Activated CD4-positive, alpha-beta T cell treated with anti-CD3 and anti-CD28 coated beads, Interleukin-2, amount 50 U/mL, for 48 hours (primary cell): ENCODE measurements around the gene LMOD3.

Source experiments
- DNase-seq, 2 experiments: peaks; one replicate each; pipeline ENCODE4 v3.0.0-alpha.2; 2020

The LMOD3 gene

DNA sequence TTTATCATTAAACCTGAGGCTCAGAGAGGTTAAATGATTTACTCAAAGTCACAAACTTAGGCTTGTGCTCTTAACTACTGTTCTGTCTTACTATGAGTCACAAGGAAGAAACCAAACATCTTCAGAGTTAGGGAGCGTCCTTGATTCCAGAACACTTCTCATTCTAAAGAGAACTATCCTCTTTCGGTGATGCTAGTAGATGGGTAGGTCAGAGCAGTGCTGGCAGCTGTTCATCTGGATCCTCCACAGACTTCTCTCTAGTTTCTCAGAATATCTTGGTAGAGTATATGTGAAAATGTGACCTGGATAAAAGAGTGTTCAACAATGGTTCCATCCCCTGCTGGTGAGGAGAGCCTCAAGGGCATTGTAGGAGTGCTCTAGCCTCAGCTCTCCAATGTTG is 34.3 kb downstream of the LMOD3 start:
- no peak for DNase-seq

DNA sequence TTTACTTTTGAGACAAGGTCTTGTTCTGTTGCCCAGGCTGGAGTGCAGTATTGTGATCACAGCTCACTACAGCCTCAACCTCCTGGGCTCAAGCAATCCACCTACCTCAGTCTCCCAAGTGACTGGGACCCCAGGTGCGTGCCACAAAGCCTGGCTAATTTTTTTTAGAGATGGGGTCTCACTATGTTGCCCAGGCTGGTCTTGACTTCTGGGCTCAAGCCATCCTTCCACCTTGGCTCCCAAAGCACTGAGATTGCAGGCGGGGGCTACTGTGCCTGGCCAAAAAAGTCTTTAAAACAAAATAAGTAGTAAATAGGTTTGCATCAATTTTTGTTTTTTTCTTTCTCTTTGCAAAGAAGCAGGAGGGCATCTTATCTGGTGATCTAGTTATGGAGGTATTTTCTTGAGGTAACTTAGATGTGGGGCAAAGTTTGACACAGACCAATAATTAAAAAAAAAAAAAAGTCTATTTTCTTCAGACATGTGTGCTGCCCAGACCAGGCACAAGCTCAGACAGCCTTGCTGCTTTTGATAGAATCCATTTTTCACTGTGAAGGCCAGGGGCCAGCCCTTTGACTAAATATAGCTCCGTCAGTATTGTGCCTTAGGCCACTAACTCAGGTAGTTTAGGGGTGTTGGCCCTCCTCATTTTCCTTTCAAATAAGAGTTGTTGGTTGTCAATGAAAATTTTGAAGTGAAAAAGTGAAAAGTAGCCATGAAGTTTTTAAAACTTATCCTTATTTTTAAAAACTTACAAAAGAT is 35.2 kb downstream of the LMOD3 start:
- no peak for DNase-seq

DNA sequence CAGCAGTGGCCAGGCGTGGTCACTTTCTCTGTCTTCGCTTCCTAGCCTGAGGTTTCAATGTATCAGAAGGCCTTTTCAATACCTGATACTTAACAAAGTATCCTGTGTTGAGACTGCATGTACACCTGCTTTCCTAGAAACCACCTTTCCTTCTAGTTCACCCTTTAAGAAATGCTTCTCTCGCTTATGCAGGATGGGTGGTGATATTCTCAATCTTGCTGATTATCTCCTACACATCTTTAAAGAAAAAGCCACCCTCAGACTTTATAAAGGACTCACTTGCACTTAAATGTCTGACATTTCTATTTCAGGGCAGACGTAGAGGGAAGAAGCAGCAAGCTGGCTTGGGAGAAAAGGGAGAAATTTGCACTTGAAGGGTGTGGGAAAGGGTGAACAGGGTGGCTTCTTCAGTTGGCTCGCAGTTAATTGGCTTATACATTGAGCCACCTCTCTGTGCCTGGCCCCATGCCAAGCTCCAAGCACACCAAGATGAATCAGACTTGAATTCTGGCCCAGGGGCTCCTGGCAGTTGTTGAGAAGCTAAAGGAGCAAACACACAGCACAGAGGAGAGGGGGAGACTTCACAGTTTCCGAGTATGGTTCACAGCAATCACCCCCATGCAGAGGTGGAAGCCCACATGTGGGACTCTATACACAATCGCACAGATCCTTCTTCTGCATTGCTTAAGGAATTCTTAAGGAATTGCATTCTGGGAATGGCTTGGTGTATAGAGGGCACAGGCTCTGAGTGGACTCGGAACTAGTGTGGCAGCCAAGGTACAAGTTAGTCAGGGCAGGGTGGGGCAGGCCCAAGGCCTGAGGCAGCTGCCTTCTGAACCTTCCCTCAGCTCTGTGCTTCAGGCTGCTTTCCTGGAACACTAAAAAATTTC is 36.3 kb downstream of the LMOD3 start:
- peak; percentile 84 to 87 for DNase-seq

DNA sequence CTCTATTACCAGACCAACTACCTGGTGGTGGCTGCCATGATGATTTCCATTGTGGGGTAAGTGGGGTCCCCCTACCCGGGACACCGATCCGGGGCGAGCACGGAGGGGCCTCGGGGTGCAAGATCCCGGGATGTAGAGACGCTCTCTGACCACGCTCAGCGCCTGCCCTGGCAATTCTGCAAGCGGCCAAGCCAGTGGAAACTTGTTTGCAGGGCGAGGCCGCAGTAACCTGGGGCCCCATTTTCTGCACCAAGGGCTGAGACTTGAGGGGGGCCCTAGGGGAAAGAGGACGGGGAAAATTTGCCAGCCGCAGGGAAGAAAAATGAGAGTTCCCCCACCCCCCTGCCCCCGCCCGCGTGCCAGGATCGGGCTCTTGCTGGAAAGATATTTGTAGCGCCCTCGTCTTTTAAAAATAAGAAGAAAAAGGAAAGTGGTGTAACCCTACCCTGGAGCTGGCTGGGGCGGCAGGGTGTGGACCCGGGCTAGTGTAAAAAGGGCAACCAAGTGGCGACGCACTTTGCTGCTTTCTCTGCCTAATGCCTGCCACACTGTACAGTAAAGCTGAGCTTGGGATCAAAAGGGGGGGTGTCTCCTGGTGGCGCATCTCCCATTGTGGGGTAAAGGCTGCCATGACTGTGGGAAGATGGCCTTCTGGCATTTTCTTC is 37.1 kb downstream of the LMOD3 start:
- no peak for DNase-seq

DNA sequence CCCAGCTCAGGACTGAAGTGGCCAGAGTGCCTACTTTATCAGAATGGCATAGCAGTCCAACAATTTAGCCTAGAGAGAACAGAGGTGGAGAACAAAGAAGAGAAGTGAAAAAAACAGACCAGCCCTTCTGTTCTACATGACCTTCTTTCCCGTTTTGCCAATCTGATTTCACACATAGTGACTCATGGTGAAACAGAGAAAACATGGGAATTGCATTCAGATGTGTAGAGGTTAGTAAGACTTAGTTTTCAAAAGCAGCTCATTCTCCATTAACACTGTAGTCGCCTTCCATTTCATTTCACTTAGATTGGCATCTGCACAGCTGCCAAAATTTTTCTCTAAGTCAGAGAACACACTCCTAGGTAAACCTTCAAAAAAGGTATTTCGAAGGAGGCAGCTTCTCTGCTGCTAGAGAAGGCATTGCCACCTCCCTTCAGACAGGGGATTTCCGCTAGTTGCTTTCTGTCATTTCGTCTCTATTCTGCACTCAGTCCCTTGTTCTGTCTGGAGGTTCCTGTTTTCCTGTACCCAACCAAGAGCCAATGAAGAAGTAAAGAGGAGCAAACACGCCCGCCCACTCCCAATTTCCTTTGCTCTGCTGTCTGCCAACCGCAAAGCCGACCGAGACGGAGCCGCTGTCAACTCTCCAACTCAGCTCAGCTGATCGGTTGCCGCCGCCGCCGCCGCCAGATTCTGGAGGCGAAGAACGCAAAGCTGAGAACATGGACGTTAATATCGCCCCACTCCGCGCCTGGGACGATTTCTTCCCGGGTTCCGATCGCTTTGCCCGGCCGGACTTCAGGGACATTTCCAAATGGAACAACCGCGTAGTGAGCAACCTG is 37.8 kb downstream of the LMOD3 start, which contains the start of gene ARL6IP5:
ARL6IP5 (plus strand) TSS at position 612 of the 842 bp plus-strand sequence; CDS start at position 723, 111 bp downstream.
- peak; percentile 89 to 92 for DNase-seq

DNA sequence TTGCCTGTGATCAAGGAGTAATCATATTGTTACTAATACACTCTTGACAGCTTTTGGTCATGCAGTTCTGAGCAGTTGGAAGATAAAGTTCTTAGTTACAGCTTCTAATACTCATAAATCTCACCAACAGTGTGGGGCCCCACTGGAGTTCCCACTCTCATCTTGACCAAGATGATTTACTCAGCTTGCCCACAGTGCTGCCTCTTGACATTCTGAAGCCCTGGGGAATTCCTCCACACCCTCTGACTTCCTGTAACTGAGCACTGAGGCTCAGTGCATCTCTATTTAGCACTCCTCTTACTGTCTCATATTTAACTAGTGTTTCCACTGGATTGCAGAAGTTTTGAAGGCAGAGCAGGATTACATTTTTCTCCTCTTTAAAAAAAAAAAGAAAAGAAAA is 39.6 kb downstream of the LMOD3 start:
- DNase-seq: peak; percentile 70 to 82

DNA sequence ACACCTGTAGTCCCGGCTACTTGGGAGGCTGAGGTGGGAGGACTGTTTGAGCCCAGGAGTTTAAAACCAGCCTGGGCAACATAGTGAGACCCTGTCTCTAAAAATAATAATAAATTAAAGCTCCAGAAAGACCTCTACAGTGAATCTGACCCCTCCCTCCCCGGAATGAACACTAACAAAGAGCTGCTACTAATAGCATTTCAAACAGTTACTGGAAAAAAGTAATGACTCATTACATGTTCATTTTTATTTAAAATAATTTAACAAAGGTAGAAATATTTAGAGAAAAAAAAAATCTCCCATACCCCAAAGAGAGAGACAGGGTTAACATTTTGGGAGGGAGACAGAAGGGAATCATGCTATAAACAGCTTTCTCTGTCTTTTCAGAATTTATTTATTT is 40.0 kb downstream of the LMOD3 start:
- no peak for DNase-seq

DNA sequence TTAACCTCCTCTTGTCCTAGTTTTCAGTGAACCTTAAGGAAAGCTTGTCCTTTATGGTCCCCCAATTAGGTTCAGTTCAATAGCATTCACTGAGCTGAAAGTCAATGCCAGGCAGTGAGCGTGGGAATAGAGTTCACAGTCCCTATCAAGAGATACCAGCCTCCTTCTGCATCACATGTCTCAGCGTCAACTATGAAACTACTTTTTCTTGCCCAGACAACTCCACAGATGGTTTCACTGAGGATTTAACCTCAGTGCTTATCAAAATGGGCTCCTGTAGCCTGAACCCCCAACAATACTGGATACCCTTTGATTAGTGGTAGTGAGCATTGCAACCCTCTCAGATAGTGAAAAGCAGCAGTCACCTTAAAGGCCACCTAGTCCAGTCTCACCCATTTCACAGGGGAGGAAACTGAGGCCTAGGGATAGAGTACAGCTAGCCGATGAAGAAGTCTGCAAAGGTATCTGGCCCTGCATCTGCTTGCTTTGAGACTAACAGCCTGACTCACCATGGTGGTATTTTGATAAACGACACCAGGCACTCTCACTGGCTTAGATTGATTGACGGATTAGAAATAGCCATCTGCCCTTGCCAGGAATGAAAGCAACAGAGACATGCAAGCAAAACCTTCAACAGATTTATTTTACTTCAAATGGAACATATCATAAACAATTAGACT is 40.7 kb downstream of the LMOD3 start:
- DNase-seq: no peak

DNA sequence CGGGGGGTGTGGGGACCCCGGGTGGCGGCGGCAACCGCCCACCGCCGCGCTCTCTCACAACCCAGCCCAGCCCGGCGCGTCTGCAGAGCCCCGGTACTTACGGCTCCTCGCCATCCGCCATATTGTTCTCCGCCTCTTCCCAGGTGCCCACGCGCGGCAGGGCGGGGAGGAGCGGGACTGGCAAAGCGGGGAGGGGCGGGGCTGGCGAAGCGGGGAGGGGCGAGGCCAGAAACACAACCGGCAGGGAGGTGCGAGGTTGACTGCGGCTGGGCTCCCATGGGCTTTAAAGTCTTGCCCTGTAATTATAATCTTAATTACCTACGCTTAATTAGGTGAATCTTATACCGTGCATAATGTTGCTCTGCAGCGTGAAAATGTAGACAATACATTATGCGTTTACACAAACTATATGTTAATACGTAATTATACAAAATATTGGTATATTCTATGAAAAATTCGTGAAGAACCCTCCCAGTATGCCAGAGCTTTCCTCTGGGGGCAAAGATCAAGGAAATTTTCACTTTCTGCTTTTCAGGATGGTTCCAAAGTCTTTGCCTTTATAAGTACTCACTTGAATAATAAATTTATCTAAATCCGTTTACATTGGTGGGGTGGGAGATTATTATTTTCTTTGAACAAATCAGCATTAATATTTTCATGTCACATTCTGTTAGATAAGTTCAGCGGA is 42.0 kb downstream of the LMOD3 start, which contains the start of gene UBA3:
UBA3 (minus strand) TSS at position 133 of the 688 bp plus-strand sequence; CDS start at position 121, 12 bp downstream.
- DNase-seq: peak; percentile 93 to 95

DNA sequence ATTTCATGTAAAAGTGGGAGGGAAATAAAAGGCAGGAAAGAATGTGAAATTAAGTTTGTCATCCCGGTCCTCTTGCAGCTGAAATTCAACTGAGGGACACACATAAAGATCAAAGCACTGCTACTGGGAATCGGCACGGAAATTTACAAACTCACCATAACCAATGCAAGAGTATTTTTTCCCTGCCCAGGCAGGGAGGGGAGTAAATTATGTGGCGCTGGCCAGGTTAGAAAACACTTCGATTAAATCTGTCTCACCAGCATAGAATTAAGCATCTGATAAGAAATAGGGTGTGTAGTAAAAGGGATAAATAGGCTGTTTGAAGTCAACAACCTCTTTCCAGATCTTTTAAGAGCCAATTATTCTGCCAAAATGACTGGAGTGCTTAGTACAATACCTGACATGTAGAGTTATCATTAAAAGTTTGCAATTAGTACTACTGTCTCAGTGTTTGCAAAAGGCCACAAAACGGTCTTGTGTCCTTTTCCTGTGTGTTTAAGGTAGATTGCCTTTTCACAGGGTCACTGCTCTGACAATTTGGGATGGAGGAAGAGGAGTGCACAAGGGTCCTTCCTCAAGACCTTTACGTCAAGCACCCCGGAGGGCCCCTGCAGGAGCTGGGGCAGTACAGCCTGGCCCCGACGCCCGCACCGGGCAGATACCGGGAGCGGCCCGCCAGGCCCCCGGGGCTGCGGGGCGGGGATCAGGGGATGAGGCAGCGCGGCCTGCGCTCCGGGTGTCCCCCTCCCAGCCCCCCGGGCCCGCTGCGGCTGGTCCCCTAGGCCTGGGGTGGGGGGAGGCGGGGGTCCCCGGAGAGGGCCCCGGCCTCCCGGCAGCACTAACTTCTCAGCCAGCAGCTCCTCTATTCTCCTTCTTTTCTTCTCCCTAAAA is 42.9 kb downstream of the LMOD3 start:
- DNase-seq: no peak

DNA sequence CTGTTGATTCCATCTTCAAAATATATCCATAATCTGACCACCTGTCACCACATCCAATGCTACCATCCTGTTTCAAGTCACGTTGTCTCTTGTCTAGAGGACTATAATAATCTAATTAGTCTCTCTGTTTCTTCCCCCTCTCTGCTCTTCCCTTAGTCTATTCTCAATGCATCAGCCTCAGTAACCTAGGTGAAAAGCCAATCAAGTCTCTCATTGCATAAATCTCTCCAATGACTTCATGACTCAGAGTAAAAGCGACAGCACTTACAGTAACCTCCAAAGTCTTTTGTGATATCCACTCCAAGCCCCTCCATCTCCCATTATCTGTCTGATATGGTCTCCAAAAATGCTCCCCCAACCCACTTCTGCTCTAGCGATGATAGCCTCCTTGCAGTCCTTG is 49.5 kb downstream of the LMOD3 start:
- DNase-seq: no peak

DNA sequence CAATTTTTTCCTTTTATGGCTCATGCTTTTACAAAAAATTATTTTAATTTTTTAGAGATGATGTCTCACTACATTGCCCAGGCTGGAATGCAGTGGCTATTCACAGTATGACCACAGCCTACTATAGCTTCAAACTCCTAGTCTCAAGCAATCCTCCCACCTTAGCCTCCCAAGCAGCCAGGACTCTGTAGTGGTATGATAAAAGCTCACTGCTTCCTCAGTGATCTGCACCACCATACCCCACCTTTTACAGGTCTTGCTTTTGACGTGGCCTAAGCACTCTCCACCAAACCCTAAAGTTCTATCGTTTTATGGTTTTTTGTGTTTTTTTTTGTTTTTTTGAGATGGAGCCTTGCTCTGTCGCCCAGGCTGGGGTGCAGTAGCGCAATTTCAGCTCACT is 56.3 kb downstream of the LMOD3 start:
- no peak for DNase-seq

DNA sequence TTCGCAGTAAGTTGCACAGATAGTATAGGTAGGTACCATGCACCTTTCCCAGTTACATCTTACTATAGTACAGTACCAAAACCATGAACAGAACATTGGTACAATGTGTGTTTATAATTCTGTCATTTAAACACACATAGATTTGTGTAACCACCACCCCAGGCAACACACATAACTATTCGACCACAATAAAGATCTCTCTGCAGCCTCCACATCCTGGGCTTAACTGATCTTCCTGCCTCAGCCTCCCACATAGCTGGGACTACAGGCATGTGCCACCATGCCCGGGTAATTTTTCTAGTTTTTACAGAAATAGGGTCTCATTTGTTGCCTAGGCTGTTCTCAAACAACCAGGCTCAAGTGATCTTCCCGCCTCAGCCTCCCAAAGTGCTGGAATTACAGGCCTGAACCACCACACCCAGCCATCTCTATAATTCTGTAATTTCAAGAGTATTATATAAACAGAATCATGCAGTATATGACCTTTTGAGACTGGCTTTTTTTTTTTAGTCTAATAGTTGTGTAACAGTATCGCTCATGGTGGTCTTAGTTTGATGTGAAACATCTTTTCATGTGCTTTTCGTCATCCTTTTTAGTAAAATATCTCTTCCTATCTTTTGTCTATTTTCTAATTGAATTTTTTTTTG is 57.0 kb downstream of the LMOD3 start:
- DNase-seq: no peak

DNA sequence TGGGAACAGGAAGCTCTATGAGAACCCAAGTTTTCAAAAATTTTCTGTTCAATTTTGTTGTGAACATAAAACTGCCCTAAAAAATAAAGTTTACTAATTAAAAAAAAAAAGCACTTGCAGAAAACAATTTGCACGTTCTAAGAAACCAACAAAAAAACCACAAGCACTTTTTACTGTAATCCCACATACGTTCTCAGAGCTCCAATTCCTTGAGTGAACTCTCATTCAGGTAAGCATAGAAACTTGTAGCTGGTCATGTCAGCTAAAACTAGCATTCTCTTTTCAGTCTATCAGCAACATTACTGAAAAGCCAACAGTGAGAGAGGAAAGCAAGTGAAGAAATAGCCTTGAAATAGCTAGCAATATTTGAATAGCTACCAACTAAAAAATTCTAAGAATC is 58.8 kb downstream of the LMOD3 start:
- DNase-seq: no peak

DNA sequence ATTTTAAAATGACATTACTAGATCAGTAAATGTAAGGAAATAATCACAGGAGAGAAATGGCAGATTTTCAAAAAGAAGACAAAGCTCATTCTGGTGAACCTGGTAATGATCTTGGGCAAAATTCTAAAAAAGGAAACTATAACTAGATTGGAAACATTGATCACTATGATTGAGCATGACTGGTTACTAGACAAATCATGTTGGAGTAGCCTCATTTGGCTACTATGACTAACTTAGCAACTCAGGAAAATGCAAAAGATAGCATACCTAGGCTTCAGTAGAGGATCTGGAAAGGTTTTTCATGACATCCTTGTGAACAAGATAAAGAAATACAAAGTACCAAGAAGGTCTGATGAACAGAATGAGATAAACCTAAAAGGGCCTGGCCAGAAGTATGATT is 62.7 kb downstream of the LMOD3 start:
- DNase-seq: no peak

DNA sequence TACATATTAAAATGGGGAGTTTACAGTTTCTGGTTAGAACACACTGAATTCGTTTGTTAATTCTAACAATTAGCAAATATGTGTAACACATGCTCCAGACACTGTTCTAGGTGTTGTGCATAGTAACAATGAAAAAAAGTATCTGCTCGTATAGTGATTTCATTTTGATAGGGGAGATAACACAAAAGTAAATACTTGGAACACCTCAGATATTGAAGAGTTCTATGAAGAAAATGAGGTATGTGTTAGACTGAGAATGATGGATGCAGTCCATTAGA is 63.5 kb downstream of the LMOD3 start:
- DNase-seq: no peak

DNA sequence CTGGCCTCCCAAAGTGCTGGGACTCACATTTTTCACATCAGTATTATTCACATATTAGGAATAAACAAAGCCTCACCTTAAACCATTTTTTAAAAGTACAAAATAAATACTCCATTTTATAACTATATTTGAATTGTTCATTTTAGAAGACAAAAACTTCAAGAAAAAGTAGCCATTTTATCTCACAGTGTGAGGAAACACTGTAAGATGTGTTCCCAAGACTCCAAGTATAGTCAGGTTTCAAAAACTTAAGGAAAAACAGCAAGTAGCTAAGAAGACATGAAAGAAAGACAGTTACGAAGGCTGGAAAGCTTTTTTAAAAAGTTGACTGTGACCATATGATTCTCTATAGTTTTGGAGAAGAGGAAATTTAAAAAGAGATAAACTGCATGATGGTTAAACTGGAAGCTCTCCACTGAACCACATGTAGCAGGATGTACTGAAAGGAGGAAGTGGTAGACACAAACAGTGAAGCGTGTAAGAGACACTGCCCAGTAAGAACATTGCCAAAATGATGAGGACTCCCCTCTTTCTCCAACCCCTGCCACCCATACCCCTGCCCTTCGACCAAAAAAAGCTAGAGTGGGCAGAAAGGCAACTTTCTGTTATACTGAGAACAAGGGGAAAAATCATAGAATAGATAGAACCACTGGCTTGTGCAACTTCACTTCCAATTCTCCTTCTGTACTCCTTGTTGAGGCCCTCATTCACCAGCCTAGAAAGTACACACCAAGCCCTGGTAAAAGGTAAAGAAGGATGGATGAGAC is 64.0 kb downstream of the LMOD3 start:
- no peak for DNase-seq
